ENCODE results near the gene LRMDA. TPM values are rescaled to one million over a fixed set of nuclear protein-coding genes. Genes with fewer than 3 reads are reported as not detected.
"Not testable (repeated sequence)": the region's sequence is repeated elsewhere in the genome, so short reads cannot be mapped to it uniquely, and the experiment has no call there.

Gene LRMDA
- total RNA-seq, 4 donors from 2014 or later = 9.8 to 18.6 (median 15.8) TPM

GRCh38 chr10:76141376-76141775 lies 710.0 kb downstream of the LRMDA start:
- TF ChIP-seq CTCF (IDR thresholded peaks at IDR 0.05) (no peak), POLR2A (IDR thresholded peaks at IDR 0.05) (no peak), EP300 (IDR thresholded peaks at IDR 0.05) (no peak)
- Histone ChIP-seq H3K27me3 (no peaks in the 10 kb centered on the region), H3K4me1 (no peaks in the 10 kb centered on the region), H3K4me3 (no peak overlapping the region), H3K9me3 (no peaks in the 10 kb centered on the region), H3K27ac (no peak overlapping the region), H3K36me3 (no peaks in the 10 kb centered on the region)
- no peak for DNase-seq (ENCODE audit: low spot score in 2 of 2)
- WGBS, 2 donors = 93 to 96% methylated on average over 3 of the region's 3 CpGs

GRCh38 chr10:76148217-76148616 lies 716.8 kb downstream of the LRMDA start:
- WGBS, 2 donors = 96 to 99% methylated on average over 8 of the region's 8 CpGs
- not testable (repeated sequence) for H3K36me3 ChIP-seq; DNase-seq (ENCODE audit: low spot score in 2 of 2); H3K27ac ChIP-seq; H3K4me3 ChIP-seq; H3K27me3 ChIP-seq
- H3K9me3 ChIP-seq = peaks cover 0 to 11% (median 0%) of the 10 kb centered on the region in 4 donors
- H3K4me1 ChIP-seq = peaks cover 0 to 11% (median 0%) of the 10 kb centered on the region in 4 donors

GRCh38 chr10:76149182-76149581 lies 717.8 kb downstream of the LRMDA start:
- H3K27ac ChIP-seq = no peak overlapping the region

GRCh38 chr10:76149602-76150138 lies 718.2 kb downstream of the LRMDA start:
- Histone ChIP-seq H3K4me3 (no peak overlapping the region), H3K9me3 (peaks cover 0 to 11% (median 0%) of the 10 kb centered on the region in 4 donors), H3K4me1 (peaks cover 0 to 11% (median 0%) of the 10 kb centered on the region in 4 donors), H3K36me3 (no peaks in the 10 kb centered on the region), H3K27ac (no peak overlapping the region), H3K27me3 (no peaks in the 10 kb centered on the region)
- WGBS, 2 donors = 82 to 90% methylated on average over 2 of the region's 2 CpGs
- DNase-seq (ENCODE audit: low spot score in 2 of 2) = no peak
- TF ChIP-seq CTCF (IDR thresholded peaks at IDR 0.05) (no peak), POLR2A (IDR thresholded peaks at IDR 0.05) (no peak)

More at GRCh38 chr10:76149182-76149581, 717.8 kb downstream of the LRMDA start:
- H3K4me3 ChIP-seq = no peak overlapping the region
- TF ChIP-seq CTCF (IDR thresholded peaks at IDR 0.05) (no peak), EP300 (IDR thresholded peaks at IDR 0.05) (no peak), POLR2A (IDR thresholded peaks at IDR 0.05) (no peak)
- H3K4me1 ChIP-seq = peaks cover 0 to 11% (median 0%) of the 10 kb centered on the region in 4 donors
- DNase-seq (ENCODE audit: low spot score in 2 of 2) = no peak
- WGBS, 2 donors = 85 to 89% methylated on average over 1 of the region's 1 CpG
- no peaks in the 10 kb centered on the region for H3K27me3 ChIP-seq
- H3K36me3 ChIP-seq = no peaks in the 10 kb centered on the region
- H3K9me3 ChIP-seq = peaks cover 0 to 11% (median 0%) of the 10 kb centered on the region in 4 donors

- no peak for DNase-seq (ENCODE audit: low spot score in 2 of 2)
- 62 to 63% methylated on average over 17 of the region's 17 CpGs for WGBS, 2 donors
- peaks cover 0 to 11% (median 0%) of the 10 kb centered on the region in 4 donors for H3K9me3 ChIP-seq
- peaks cover 0 to 11% (median 0%) of the 10 kb centered on the region in 4 donors for H3K4me1 ChIP-seq
- TF ChIP-seq POLR2A (IDR thresholded peaks at IDR 0.05) (no peak), EP300 (IDR thresholded peaks at IDR 0.05) (no peak), CTCF (IDR thresholded peaks at IDR 0.05) (no peak)
- H3K27ac ChIP-seq = no peak overlapping the region
- H3K27me3 ChIP-seq = no peaks in the 10 kb centered on the region
- no peak overlapping the region for H3K4me3 ChIP-seq
- H3K36me3 ChIP-seq = no peaks in the 10 kb centered on the region
Observed at GRCh38 chr10:76150139-76150875, 718.9 kb downstream of the LRMDA start.

All from tibial nerve (tissue), 4 donors.